HepG2 (cell line): Measurements from ENCODE around the gene PPP4C. TPM values are rescaled to one million over a fixed set of nuclear protein-coding genes. Genes with fewer than 3 reads are reported as not detected.

ENCODE experiments used
- ARID4A ChIP-seq: sonication (generic); formaldehyde crosslinking; IDR thresholded peaks from 2 replicates; pipeline ENCODE4 v1.5.0; 2020; ENCODE audit warnings: mild to moderate bottlenecking, missing genetic modification reagents, borderline replicate concordance
- MAFG ChIP-seq: sonication (generic); formaldehyde crosslinking; IDR thresholded peaks from 2 replicates; pipeline ENCODE4 v1.5.1; 2020; ENCODE audit warnings: mild to moderate bottlenecking, missing genetic modification reagents
- NFIB ChIP-seq: sonication (generic); formaldehyde crosslinking; IDR thresholded peaks from 2 replicates; pipeline ENCODE4 v1.9.0; 2021; ENCODE audit warnings: missing genetic modification reagents, mild to moderate bottlenecking, borderline replicate concordance
- POLR2AphosphoS5 ChIP-seq: IDR thresholded peaks from 2 replicates; pipeline ENCODE4 v1.6.1; 2012; ENCODE audit warnings: low read depth, low read length
- SMAD3 ChIP-seq: sonication (generic); formaldehyde crosslinking; IDR thresholded peaks from 2 replicates; pipeline ENCODE4 v1.4.0; 2020; ENCODE audit warnings: missing genetic modification reagents
- TRIM22 ChIP-seq: fragments of 450-650 bp; IDR thresholded peaks from 2 replicates; pipeline ENCODE4 v1.6.1; 2017
- ZSCAN9 ChIP-seq: IDR thresholded peaks from 2 replicates; pipeline ENCODE4 v1.6.1; 2016; ENCODE audit warnings: borderline replicate concordance
- polyA plus RNA-seq, 8 experiments: library from polyadenylated mRNA; depleted of rRNA in 3 of 8; stranded (reverse) in 7 of 8; unstranded in 1 of 8; fragments of >200 nt; fragmentation: Illumina TruSeq in 4 of 8; extraction: Trizol in 4 of 8; gene quantifications; 2 replicates each; pipeline versions ENCODE4 v1.2.1 to v1.2.3, GENCODE V29; 2011 to 2016; ENCODE audit warnings: low read depth in 4 of 8, missing spikeins in 1 of 8, mixed read lengths in 1 of 8; ENCODE audit not compliant: insufficient read depth in 1 of 8
- total RNA-seq, 5 experiments: library from RNA; depleted of rRNA; stranded (reverse); fragments of >200 nt; fragmentation: Illumina TruSeq; extraction: Trizol; gene quantifications; 2 replicates each; pipeline ENCODE4 v1.2.3, GENCODE V29; 2016; ENCODE audit warnings: low read depth in 1 of 5
- TF ChIP-seq, protein P1 (sequence below): sonication (generic); formaldehyde crosslinking; IDR thresholded peaks from 2 replicates; pipeline ENCODE4 v1.5.0; 2020; ENCODE audit warnings: mild to moderate bottlenecking, missing genetic modification reagents
- TF ChIP-seq, protein P2 (sequence below): IDR thresholded peaks from 2 replicates; pipeline ENCODE4 v1.6.1; 2016; ENCODE audit warnings: low read depth
- TF ChIP-seq, protein P3 (sequence below): sonication (generic); formaldehyde crosslinking; IDR thresholded peaks from 2 replicates; pipeline ENCODE4 v1.5.1; 2020; ENCODE audit warnings: missing genetic modification reagents, mild to moderate bottlenecking, borderline replicate concordance
- TF ChIP-seq, protein P4 (sequence below): IDR thresholded peaks from 2 replicates; pipeline ENCODE4 v1.6.1; 2016; ENCODE audit warnings: low read depth, missing genetic modification reagents, missing compliant biosample characterization

The PPP4C gene
- total and polyA plus RNA-seq, 2 of the 13 experiments (the other 11 are each of a cell fraction or from before 2014, with no cell fraction given): 176 to 220 TPM

- TF ChIP-seq, protein P1, sequence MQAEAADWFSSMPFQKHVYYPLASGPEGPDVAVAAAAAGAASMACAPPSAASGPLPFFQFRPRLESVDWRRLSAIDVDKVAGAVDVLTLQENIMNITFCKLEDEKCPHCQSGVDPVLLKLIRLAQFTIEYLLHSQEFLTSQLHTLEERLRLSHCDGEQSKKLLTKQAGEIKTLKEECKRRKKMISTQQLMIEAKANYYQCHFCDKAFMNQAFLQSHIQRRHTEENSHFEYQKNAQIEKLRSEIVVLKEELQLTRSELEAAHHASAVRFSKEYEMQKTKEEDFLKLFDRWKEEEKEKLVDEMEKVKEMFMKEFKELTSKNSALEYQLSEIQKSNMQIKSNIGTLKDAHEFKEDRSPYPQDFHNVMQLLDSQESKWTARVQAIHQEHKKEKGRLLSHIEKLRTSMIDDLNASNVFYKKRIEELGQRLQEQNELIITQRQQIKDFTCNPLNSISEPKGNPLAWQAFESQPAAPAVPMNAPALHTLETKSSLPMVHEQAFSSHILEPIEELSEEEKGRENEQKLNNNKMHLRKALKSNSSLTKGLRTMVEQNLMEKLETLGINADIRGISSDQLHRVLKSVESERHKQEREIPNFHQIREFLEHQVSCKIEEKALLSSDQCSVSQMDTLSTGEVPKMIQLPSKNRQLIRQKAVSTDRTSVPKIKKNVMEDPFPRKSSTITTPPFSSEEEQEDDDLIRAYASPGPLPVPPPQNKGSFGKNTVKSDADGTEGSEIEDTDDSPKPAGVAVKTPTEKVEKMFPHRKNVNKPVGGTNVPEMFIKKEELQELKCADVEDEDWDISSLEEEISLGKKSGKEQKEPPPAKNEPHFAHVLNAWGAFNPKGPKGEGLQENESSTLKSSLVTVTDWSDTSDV (CRISPR knock-in tag): no peak
- peak; percentile 57; the same call in 1 of the 2 replicates for TF ChIP-seq SMAD3 (CRISPR knock-in tag)
- TF ChIP-seq, protein P2, sequence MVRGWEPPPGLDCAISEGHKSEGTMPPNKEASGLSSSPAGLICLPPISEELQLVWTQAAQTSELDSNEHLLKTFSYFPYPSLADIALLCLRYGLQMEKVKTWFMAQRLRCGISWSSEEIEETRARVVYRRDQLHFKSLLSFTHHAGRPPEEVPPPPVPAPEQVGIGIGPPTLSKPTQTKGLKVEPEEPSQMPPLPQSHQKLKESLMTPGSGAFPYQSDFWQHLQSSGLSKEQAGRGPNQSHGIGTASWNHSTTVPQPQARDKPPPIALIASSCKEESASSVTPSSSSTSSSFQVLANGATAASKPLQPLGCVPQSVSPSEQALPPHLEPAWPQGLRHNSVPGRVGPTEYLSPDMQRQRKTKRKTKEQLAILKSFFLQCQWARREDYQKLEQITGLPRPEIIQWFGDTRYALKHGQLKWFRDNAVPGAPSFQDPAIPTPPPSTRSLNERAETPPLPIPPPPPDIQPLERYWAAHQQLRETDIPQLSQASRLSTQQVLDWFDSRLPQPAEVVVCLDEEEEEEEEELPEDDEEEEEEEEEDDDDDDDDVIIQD (CRISPR knock-in tag): no peak
- no peak for TF ChIP-seq ZSCAN9
- no peak for TF ChIP-seq MAFG (CRISPR knock-in tag)
- TF ChIP-seq, protein P3, sequence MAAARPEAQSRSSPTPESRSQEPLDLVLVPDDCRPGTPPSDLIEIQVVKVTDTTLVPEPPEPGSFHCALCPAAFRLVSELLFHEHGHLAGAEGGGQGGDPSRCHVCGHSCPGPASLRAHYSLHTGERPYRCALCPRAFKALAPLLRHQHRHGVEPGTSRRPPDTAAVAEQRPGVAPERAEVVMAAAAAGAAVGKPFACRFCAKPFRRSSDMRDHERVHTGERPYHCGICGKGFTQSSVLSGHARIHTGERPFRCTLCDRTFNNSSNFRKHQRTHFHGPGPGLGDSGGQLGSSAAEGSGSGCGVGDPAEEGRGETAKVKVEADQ (CRISPR knock-in tag): no peak
- TF ChIP-seq TRIM22: no peak
- no peak for TF ChIP-seq NFIB (CRISPR knock-in tag)
- TF ChIP-seq, protein P4, sequence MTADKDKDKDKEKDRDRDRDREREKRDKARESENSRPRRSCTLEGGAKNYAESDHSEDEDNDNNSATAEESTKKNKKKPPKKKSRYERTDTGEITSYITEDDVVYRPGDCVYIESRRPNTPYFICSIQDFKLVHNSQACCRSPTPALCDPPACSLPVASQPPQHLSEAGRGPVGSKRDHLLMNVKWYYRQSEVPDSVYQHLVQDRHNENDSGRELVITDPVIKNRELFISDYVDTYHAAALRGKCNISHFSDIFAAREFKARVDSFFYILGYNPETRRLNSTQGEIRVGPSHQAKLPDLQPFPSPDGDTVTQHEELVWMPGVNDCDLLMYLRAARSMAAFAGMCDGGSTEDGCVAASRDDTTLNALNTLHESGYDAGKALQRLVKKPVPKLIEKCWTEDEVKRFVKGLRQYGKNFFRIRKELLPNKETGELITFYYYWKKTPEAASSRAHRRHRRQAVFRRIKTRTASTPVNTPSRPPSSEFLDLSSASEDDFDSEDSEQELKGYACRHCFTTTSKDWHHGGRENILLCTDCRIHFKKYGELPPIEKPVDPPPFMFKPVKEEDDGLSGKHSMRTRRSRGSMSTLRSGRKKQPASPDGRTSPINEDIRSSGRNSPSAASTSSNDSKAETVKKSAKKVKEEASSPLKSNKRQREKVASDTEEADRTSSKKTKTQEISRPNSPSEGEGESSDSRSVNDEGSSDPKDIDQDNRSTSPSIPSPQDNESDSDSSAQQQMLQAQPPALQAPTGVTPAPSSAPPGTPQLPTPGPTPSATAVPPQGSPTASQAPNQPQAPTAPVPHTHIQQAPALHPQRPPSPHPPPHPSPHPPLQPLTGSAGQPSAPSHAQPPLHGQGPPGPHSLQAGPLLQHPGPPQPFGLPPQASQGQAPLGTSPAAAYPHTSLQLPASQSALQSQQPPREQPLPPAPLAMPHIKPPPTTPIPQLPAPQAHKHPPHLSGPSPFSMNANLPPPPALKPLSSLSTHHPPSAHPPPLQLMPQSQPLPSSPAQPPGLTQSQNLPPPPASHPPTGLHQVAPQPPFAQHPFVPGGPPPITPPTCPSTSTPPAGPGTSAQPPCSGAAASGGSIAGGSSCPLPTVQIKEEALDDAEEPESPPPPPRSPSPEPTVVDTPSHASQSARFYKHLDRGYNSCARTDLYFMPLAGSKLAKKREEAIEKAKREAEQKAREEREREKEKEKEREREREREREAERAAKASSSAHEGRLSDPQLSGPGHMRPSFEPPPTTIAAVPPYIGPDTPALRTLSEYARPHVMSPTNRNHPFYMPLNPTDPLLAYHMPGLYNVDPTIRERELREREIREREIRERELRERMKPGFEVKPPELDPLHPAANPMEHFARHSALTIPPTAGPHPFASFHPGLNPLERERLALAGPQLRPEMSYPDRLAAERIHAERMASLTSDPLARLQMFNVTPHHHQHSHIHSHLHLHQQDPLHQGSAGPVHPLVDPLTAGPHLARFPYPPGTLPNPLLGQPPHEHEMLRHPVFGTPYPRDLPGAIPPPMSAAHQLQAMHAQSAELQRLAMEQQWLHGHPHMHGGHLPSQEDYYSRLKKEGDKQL (CRISPR knock-in tag): no peak
- peak; percentile 16; the same call in 1 of the 2 replicates for TF ChIP-seq ARID4A (CRISPR knock-in tag)
- TF ChIP-seq POLR2AphosphoS5: no peak
These were observed 43.5 kb upstream of the PPP4C start (continued) for GRCh38 chr16:30032083-30032819.
